HG02610 (cell line): ENCODE data around the gene ECEL1.

Source experiments
- ATAC-seq: cut with Tn5 transposase; IDR thresholded peaks from one replicate; pipeline ENCODE4 v1.9.1; 2021; ENCODE audit warnings: mild to moderate bottlenecking, moderate library complexity; ENCODE audit not compliant: unreplicated experiment

ECEL1 gene

GRCh38 chr2:232431705-232432590 lies 55.7 kb downstream of the ECEL1 start:
- no peak for ATAC-seq
